ENCODE measurements around the gene USP47. TPM values are rescaled to one million over a fixed set of nuclear protein-coding genes. Genes with fewer than 3 reads are reported as not detected.

The USP47 gene
- total and polyA plus RNA-seq, 10 donors = 13.7 to 80.8 (median 48.2) TPM

DNA sequence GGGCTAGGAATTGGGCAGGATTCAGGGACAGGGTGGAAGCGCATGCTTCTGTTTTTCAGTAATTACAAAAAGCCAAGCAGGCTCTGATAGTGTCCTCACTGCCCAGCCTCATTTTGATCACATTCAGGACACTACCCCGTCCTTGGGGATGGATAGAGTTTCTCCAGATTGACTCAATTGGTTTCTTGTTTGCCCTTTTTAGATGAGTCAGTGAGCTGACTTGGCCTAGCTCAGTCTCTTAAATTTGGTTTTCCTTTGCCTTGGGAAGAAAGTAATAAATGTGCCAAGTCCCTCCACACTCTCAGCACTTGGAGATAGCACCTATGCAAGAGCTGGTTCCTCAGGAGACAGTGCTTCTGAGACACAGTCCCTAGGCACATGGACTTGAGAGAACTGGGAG lies 141.2 kb downstream of the USP47 start:
- H3K27ac ChIP-seq = no peak overlapping the region
- TF ChIP-seq POLR2A (IDR thresholded peaks at IDR 0.05) (no peak), POLR2AphosphoS5 (IDR thresholded peaks at IDR 0.05) (no peak)
- TF ChIP-seq, protein P1, sequence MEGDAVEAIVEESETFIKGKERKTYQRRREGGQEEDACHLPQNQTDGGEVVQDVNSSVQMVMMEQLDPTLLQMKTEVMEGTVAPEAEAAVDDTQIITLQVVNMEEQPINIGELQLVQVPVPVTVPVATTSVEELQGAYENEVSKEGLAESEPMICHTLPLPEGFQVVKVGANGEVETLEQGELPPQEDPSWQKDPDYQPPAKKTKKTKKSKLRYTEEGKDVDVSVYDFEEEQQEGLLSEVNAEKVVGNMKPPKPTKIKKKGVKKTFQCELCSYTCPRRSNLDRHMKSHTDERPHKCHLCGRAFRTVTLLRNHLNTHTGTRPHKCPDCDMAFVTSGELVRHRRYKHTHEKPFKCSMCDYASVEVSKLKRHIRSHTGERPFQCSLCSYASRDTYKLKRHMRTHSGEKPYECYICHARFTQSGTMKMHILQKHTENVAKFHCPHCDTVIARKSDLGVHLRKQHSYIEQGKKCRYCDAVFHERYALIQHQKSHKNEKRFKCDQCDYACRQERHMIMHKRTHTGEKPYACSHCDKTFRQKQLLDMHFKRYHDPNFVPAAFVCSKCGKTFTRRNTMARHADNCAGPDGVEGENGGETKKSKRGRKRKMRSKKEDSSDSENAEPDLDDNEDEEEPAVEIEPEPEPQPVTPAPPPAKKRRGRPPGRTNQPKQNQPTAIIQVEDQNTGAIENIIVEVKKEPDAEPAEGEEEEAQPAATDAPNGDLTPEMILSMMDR (IDR thresholded peaks at IDR 0.05 in 8 of 11, conservative IDR thresholded peaks at IDR 0.05 in 3 of 11) = no peak
- no peaks in the 10 kb centered on the region for H3K36me3 ChIP-seq
- peaks cover 6 to 29% (median 14%) of the 10 kb centered on the region in 6 donors for H3K4me1 ChIP-seq
- 72 to 93% (median 91%) methylated on average over 2 of the region's 2 CpGs for WGBS, 5 donors
- H3K9me3 ChIP-seq = no peaks in the 10 kb centered on the region
- DNase-seq = no peak
- intact Hi-C loops (cut with DNase I; ENCODE audit: low total_unique reads) = no loop called here
- no peaks in the 10 kb centered on the region for H3K27me3 ChIP-seq (replicated peaks in 1 of 7)
- H3K4me3 ChIP-seq = no peak overlapping the region

DNA sequence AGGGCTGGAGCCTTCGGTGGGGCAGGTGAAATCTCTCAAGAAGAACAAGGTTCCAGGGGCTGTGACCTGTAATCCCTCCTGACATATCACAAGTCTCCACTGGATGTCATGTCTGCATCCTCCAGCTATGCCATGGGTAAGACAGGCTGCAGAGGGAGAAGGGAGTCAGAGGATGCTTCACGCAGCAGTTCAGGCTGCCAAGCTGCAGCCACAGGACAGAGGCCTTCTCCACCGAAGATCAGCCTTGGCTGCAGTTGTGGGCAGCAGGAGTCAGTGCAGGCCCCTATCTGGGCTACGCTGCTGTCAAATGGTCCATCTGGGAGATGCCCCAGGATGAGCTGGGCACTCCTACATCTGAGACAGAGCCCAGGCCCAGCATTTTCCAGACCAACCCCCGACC lies 141.7 kb downstream of the USP47 start:
- Histone ChIP-seq H3K27ac (peak overlapping the region in 1 of 8 donors; percentile 18), H3K4me1 (peaks cover 5 to 26% (median 11%) of the 10 kb centered on the region in 6 donors), H3K36me3 (no peaks in the 10 kb centered on the region), H3K27me3 (replicated peaks in 1 of 7) (no peaks in the 10 kb centered on the region), H3K4me3 (no peak overlapping the region), H3K9me3 (no peaks in the 10 kb centered on the region)
- intact Hi-C loops (cut with DNase I; ENCODE audit: low total_unique reads) = no loop called here
- DNase-seq = no peak
- no peak for TF ChIP-seq POLR2AphosphoS5 (IDR thresholded peaks at IDR 0.05)
- TF ChIP-seq, protein P1 (IDR thresholded peaks at IDR 0.05 in 8 of 11, conservative IDR thresholded peaks at IDR 0.05 in 3 of 11) = no peak
- no peak for TF ChIP-seq POLR2A (IDR thresholded peaks at IDR 0.05)
- WGBS, 5 donors = 75 to 92% (median 83%) methylated on average over 4 to 5 of the region's 5 CpGs

DNA sequence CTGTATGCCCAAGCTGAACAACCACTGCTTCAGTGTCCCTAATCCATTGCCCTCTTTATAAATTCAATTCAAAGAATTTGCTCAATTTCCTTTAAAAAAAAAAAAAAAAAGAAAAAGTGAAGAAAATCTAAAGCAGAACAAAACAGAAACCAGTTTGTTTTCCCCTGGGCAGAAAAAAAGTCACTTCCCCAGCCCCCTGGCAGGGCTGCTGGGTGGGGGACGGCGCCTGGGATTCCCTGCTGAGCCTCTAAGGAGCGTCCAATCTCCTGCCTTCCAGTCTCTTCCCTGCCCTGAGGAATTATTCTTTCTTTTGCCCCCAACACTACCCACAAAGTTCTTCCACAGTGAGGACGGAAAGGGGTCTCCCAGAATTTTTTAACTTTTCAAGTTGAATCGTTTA lies 142.8 kb downstream of the USP47 start:
- intact Hi-C loops (cut with DNase I; ENCODE audit: low total_unique reads) = no loop called here
- H3K4me1 ChIP-seq = peaks cover 0 to 15% (median 3%) of the 10 kb centered on the region in 6 donors
- no peaks in the 10 kb centered on the region for H3K27me3 ChIP-seq (replicated peaks in 1 of 7)
- DNase-seq = no peak
- H3K9me3 ChIP-seq = no peaks in the 10 kb centered on the region
- peak overlapping the region in 3 of 8 donors; percentile 13 to 36 (median 32) for H3K27ac ChIP-seq
- 47 to 58% (median 50%) methylated on average over 5 of the region's 5 CpGs for WGBS, 5 donors
- TF ChIP-seq POLR2A (IDR thresholded peaks at IDR 0.05) (no peak), POLR2AphosphoS5 (IDR thresholded peaks at IDR 0.05) (no peak)
- TF ChIP-seq, protein P1 (IDR thresholded peaks at IDR 0.05 in 8 of 11, conservative IDR thresholded peaks at IDR 0.05 in 3 of 11) = no peak
- no peak overlapping the region for H3K4me3 ChIP-seq
- H3K36me3 ChIP-seq = no peaks in the 10 kb centered on the region

DNA sequence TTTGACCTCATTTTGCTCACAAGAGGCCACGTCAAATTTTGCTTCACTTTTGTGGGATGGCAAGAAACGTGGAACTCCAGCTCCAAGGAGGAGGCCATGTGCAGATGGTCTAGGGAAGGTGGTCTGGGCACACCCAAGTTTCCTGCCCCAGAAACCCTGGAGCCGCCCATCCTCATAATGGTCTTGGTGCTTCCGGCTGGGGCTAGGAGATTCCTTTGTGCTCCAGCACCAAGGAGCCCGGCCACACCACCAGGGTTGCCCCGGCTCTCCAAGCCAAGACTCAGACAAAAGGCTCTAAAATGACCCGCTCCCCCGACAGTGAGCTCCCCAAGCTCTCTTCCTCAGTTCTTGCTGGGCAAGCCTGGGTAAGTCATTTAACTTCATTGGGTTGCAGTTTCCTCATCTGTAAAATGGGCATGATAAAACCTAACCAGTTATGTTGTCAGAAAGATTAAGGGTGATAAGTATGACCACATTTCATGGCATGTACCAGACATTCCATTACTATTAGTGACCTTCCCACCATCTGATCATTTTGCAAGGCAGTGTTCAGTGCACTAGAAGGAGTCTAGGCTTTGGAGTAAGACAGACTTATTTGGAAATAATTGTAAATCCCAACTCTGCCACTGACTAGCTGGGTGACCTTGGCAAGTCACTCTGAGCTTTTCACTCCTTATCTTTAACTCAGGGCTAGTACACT lies 143.4 kb downstream of the USP47 start:
- TF ChIP-seq, protein P1 (IDR thresholded peaks at IDR 0.05 in 8 of 11, conservative IDR thresholded peaks at IDR 0.05 in 3 of 11) = no peak
- TF ChIP-seq POLR2A (IDR thresholded peaks at IDR 0.05) (no peak), POLR2AphosphoS5 (IDR thresholded peaks at IDR 0.05) (no peak)
- DNase-seq = no peak
- Histone ChIP-seq H3K4me1 (peaks cover 0 to 15% (median 1%) of the 10 kb centered on the region in 6 donors), H3K27ac (peak overlapping the region in 3 of 8 donors; percentile 13 to 36 (median 32)), H3K27me3 (replicated peaks in 1 of 7) (no peaks in the 10 kb centered on the region), H3K4me3 (no peak overlapping the region), H3K9me3 (no peaks in the 10 kb centered on the region), H3K36me3 (no peaks in the 10 kb centered on the region)
- 88 to 92% (median 90%) methylated on average over 8 of the region's 8 CpGs for WGBS, 5 donors
- intact Hi-C loops (cut with DNase I; ENCODE audit: low total_unique reads) = no loop called here

Measured in spleen (tissue), 11 donors.